Activated naive CD8-positive, alpha-beta T cell treated with anti-CD3 and anti-CD28 coated beads for 36 hours (primary cell): ENCODE results near the gene ENO2. TPM values are rescaled to one million over a fixed set of nuclear protein-coding genes. Genes with fewer than 3 reads are reported as not detected.

Experiments used
- DNase-seq: peaks from one replicate; pipeline ENCODE4 v3.0.0; 2021
- H3K27ac Mint-ChIP-seq: one replicate; pipeline ENCODE4 v1.8.0; 2022; ENCODE audit warnings: mild to moderate bottlenecking, moderate library complexity, mixed read lengths
- H3K27me3 Mint-ChIP-seq: one replicate; pipeline ENCODE4 v1.8.0; 2022; ENCODE audit warnings: mild to moderate bottlenecking, mixed read lengths
- H3K36me3 Mint-ChIP-seq: one replicate; pipeline ENCODE4 v1.8.0; 2021; ENCODE audit warnings: mild to moderate bottlenecking, mixed read lengths
- H3K4me1 Mint-ChIP-seq: one replicate; pipeline ENCODE4 v1.8.0; 2021; ENCODE audit warnings: mixed read lengths
- H3K4me3 Mint-ChIP-seq: one replicate; pipeline ENCODE4 v1.8.0; 2022; ENCODE audit warnings: mild to moderate bottlenecking, moderate library complexity, mixed read lengths
- H3K9me3 Mint-ChIP-seq: one replicate; pipeline ENCODE4 v1.8.0; 2022; ENCODE audit warnings: mixed read lengths
- total RNA-seq, 2 experiments: library from RNA; stranded (reverse); gene quantifications; one replicate each; pipeline ENCODE4 v1.2.3, GENCODE V29; 2021

Gene ENO2
- total RNA-seq, 2 experiments from 2014 or later, result 140 to 141 TPM

- peak within 1 kb of the TSS; percentile 93 for H3K27ac Mint-ChIP-seq
- peaks cover 53% of the 10 kb centered on the region for H3K4me1 Mint-ChIP-seq
- H3K4me3 Mint-ChIP-seq, result peak within 1 kb of the TSS; percentile 84
- H3K9me3 Mint-ChIP-seq, result no peaks in the 10 kb centered on the region
- peaks cover 20% of the 10 kb centered on the region for H3K36me3 Mint-ChIP-seq
- peak; percentile 89 for DNase-seq
- H3K27me3 Mint-ChIP-seq, result peaks cover 4% of the 10 kb centered on the region
Measured at GRCh38 chr12:6943722-6944380, 29.5 kb downstream of the ENO2 start, which contains the start of the genes C12orf57 and RNU7-1. TSS of gene C12orf57 (plus strand) at chr12:6944022. CDS start at chr12:6944122, 100 bp downstream. TSS of gene RNU7-1 (plus strand) at chr12:6943816.

- DNase-seq, result peak; percentile 90
- peak overlapping the region; percentile 84 for H3K4me3 Mint-ChIP-seq
- peak overlapping the region; percentile 93 for H3K27ac Mint-ChIP-seq
- peaks cover 54% of the 10 kb centered on the region for H3K4me1 Mint-ChIP-seq
- H3K9me3 Mint-ChIP-seq, result no peaks in the 10 kb centered on the region
- H3K36me3 Mint-ChIP-seq, result peaks cover 15% of the 10 kb centered on the region
- peaks cover 4% of the 10 kb centered on the region for H3K27me3 Mint-ChIP-seq
Measured at GRCh38 chr12:6944381-6945186, 30.2 kb downstream of the ENO2 start.

- no peak for DNase-seq
- H3K27ac Mint-ChIP-seq, result peak overlapping the region; percentile 93
- H3K9me3 Mint-ChIP-seq, result no peaks in the 10 kb centered on the region
- H3K27me3 Mint-ChIP-seq, result peaks cover 4% of the 10 kb centered on the region
- peaks cover 14% of the 10 kb centered on the region for H3K36me3 Mint-ChIP-seq
- peaks cover 63% of the 10 kb centered on the region for H3K4me1 Mint-ChIP-seq
- H3K4me3 Mint-ChIP-seq, result peak overlapping the region; percentile 84
Measured at GRCh38 chr12:6945613-6946012, 31.2 kb downstream of the ENO2 start.

GRCh38 chr12:6946033-6946919 is 31.9 kb downstream of the ENO2 start:
- DNase-seq, result peak; percentile 80
- H3K36me3 Mint-ChIP-seq, result peaks cover 14% of the 10 kb centered on the region
- peaks cover 65% of the 10 kb centered on the region for H3K4me1 Mint-ChIP-seq
- peak overlapping the region; percentile 84 for H3K4me3 Mint-ChIP-seq
- peaks cover 4% of the 10 kb centered on the region for H3K27me3 Mint-ChIP-seq
- H3K9me3 Mint-ChIP-seq, result no peaks in the 10 kb centered on the region
- H3K27ac Mint-ChIP-seq, result peak overlapping the region; percentile 93

- Mint-ChIP-seq H3K27ac (peak overlapping the region; percentile 93), H3K27me3 (peaks cover 4% of the 10 kb centered on the region), H3K4me3 (peak overlapping the region; percentile 84), H3K36me3 (peaks cover 18% of the 10 kb centered on the region), H3K9me3 (no peaks in the 10 kb centered on the region), H3K4me1 (peaks cover 65% of the 10 kb centered on the region)
- no peak for DNase-seq
Measured at GRCh38 chr12:6946920-6947374, 32.6 kb downstream of the ENO2 start.

- Mint-ChIP-seq H3K36me3 (peaks cover 22% of the 10 kb centered on the region), H3K4me1 (peaks cover 59% of the 10 kb centered on the region), H3K27ac (peak overlapping the region; percentile 93), H3K9me3 (no peaks in the 10 kb centered on the region), H3K4me3 (peak overlapping the region; percentile 84), H3K27me3 (peaks cover 4% of the 10 kb centered on the region)
- DNase-seq, result no peak
Measured at GRCh38 chr12:6947615-6948014, 33.2 kb downstream of the ENO2 start.

GRCh38 chr12:6948873-6949594 is 34.7 kb downstream of the ENO2 start:
- H3K36me3 Mint-ChIP-seq, result peaks cover 36% of the 10 kb centered on the region
- H3K4me3 Mint-ChIP-seq, result peak overlapping the region; percentile 100
- peaks cover 5% of the 10 kb centered on the region for H3K27me3 Mint-ChIP-seq
- no peaks in the 10 kb centered on the region for H3K9me3 Mint-ChIP-seq
- DNase-seq, result no peak
- H3K4me1 Mint-ChIP-seq, result peaks cover 61% of the 10 kb centered on the region
- peak overlapping the region; percentile 93 for H3K27ac Mint-ChIP-seq

GRCh38 chr12:6950401-6950801 is 36.0 kb downstream of the ENO2 start:
- H3K27me3 Mint-ChIP-seq, result peaks cover 4% of the 10 kb centered on the region
- peak overlapping the region; percentile 93 for H3K27ac Mint-ChIP-seq
- no peak for DNase-seq
- H3K4me3 Mint-ChIP-seq, result peak overlapping the region; percentile 100
- H3K4me1 Mint-ChIP-seq, result peaks cover 66% of the 10 kb centered on the region
- H3K36me3 Mint-ChIP-seq, result peaks cover 46% of the 10 kb centered on the region
- no peaks in the 10 kb centered on the region for H3K9me3 Mint-ChIP-seq

- Mint-ChIP-seq H3K4me3 (peak within 1 kb of the TSS; percentile 100), H3K27ac (peak within 1 kb of the TSS; percentile 93), H3K4me1 (peaks cover 66% of the 10 kb centered on the region), H3K27me3 (peaks cover 4% of the 10 kb centered on the region), H3K36me3 (peaks cover 46% of the 10 kb centered on the region), H3K9me3 (no peaks in the 10 kb centered on the region)
- peak; percentile 79 for DNase-seq
Measured at GRCh38 chr12:6950811-6951540, 36.6 kb downstream of the ENO2 start, which contains the start of gene PTPN6. TSS of gene PTPN6 (plus strand) at chr12:6951356. CDS start at chr12:6951513, 157 bp downstream.

GRCh38 chr12:6951551-6952120 is 37.3 kb downstream of the ENO2 start:
- Mint-ChIP-seq H3K27me3 (peaks cover 4% of the 10 kb centered on the region), H3K4me1 (peaks cover 70% of the 10 kb centered on the region), H3K27ac (peak overlapping the region; percentile 93), H3K4me3 (peak overlapping the region; percentile 100), H3K9me3 (no peaks in the 10 kb centered on the region), H3K36me3 (peaks cover 51% of the 10 kb centered on the region)
- no peak for DNase-seq

GRCh38 chr12:6952121-6952862 is 37.9 kb downstream of the ENO2 start:
- peak overlapping the region; percentile 100 for H3K4me3 Mint-ChIP-seq
- H3K36me3 Mint-ChIP-seq, result peaks cover 58% of the 10 kb centered on the region
- DNase-seq, result no peak
- H3K9me3 Mint-ChIP-seq, result no peaks in the 10 kb centered on the region
- peaks cover 4% of the 10 kb centered on the region for H3K27me3 Mint-ChIP-seq
- peak overlapping the region; percentile 93 for H3K27ac Mint-ChIP-seq
- peaks cover 71% of the 10 kb centered on the region for H3K4me1 Mint-ChIP-seq

- no peak for DNase-seq
- Mint-ChIP-seq H3K4me1 (peaks cover 69% of the 10 kb centered on the region), H3K36me3 (peaks cover 64% of the 10 kb centered on the region), H3K27ac (peak overlapping the region; percentile 93), H3K27me3 (peaks cover 4% of the 10 kb centered on the region), H3K4me3 (peak overlapping the region; percentile 100), H3K9me3 (no peaks in the 10 kb centered on the region)
Measured at GRCh38 chr12:6952863-6953441, 38.6 kb downstream of the ENO2 start.
